ENCODE data around the gene ZXDC.

ZXDC gene

DNA sequence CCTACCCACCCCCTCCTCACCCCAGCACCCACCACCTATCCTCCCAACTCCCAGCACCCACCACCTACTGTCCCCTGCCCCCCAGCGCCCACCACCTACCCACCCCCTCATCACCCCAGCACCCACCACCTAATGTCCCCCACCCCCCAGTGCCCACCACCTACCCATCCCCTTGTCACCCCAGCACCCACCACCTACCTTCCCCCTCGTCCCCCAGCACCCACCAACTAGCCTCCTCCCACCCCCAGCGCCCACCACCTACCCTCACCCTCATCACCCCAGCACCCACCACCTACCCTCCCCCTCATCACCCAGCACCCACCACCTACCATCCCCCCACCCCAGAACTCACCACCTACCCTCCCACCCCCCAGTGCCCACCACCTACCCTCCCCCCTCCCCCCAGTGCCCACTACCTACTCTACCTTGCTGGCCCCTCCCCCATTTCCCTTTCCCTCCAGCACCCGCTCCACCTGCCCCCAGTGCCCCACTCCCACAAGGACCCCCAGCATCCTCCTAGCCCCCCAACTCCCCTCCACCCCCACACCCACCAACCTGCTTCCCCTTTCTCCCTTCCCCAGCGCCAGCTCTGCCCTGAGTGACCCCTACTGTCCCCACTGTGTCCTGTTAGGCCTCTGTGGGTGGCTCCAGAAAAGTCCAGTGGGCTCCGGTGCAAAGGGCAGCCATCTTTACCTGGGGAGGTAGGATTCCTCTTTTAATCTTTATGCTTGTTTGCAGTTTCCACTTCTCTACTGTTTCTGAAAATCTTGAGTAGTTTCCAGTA is 40.7 kb upstream of the ZXDC start:
- intact Hi-C loops (cut with micrococcal nuclease), result no loop called here
- H3K4me1 Mint-ChIP-seq (ENCODE audit: low read depth), result peaks cover 11% of the 10 kb centered on the region
- no peak overlapping the region for H3K4me3 Mint-ChIP-seq
- no peaks in the 10 kb centered on the region for H3K36me3 Mint-ChIP-seq (ENCODE audit: low read depth)
- peaks cover 3% of the 10 kb centered on the region for H3K27me3 Mint-ChIP-seq
- no peaks in the 10 kb centered on the region for H3K9me3 Mint-ChIP-seq
- H3K27ac Mint-ChIP-seq, result peak overlapping the region; percentile 39

DNA sequence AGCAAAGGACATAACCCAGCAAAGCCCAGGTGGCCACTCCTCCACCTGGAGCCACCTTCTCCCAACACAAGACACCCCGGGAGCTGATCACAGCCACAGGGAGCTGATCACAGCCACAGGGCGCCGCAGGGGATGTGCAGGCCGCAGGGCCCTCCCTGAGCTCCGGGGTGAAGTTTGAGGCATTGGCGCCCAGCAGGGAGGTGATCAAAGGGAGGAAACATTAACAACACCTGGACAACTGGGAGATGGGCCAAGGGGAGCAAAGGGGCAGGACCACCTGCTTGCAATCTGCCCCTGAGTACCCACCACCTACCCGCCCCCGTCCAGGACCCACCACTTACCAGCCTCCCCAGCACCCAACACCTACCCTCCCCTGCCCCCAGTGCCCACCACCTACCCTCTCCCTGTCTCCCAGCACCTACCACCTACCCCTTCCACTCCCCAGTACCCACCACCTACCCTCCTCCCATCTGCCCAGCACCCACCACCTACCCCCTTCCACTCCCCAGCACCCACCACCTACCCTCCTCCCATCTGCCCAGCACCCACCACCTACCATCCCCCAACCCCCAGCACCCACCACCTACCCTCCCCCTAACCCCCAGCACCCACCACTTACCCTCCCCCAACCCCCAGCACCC is 39.5 kb upstream of the ZXDC start:
- H3K27ac Mint-ChIP-seq, result no peak overlapping the region
- H3K27me3 Mint-ChIP-seq, result peaks cover 3% of the 10 kb centered on the region
- no peaks in the 10 kb centered on the region for H3K9me3 Mint-ChIP-seq
- H3K36me3 Mint-ChIP-seq (ENCODE audit: low read depth), result no peaks in the 10 kb centered on the region
- H3K4me1 Mint-ChIP-seq (ENCODE audit: low read depth), result peaks cover 11% of the 10 kb centered on the region
- H3K4me3 Mint-ChIP-seq, result no peak overlapping the region
- intact Hi-C loops (cut with micrococcal nuclease), result no loop called here

- intact Hi-C loops (cut with micrococcal nuclease), result no loop called here
- no peaks in the 10 kb centered on the region for H3K36me3 Mint-ChIP-seq (ENCODE audit: low read depth)
- no peak overlapping the region for H3K4me3 Mint-ChIP-seq
- no peak overlapping the region for H3K27ac Mint-ChIP-seq
- H3K9me3 Mint-ChIP-seq, result no peaks in the 10 kb centered on the region
- peaks cover 11% of the 10 kb centered on the region for H3K4me1 Mint-ChIP-seq (ENCODE audit: low read depth)
- H3K27me3 Mint-ChIP-seq, result peaks cover 3% of the 10 kb centered on the region
These were observed 38.5 kb upstream of the ZXDC start for GRCh38 chr3:126514161-126514560.

DNA sequence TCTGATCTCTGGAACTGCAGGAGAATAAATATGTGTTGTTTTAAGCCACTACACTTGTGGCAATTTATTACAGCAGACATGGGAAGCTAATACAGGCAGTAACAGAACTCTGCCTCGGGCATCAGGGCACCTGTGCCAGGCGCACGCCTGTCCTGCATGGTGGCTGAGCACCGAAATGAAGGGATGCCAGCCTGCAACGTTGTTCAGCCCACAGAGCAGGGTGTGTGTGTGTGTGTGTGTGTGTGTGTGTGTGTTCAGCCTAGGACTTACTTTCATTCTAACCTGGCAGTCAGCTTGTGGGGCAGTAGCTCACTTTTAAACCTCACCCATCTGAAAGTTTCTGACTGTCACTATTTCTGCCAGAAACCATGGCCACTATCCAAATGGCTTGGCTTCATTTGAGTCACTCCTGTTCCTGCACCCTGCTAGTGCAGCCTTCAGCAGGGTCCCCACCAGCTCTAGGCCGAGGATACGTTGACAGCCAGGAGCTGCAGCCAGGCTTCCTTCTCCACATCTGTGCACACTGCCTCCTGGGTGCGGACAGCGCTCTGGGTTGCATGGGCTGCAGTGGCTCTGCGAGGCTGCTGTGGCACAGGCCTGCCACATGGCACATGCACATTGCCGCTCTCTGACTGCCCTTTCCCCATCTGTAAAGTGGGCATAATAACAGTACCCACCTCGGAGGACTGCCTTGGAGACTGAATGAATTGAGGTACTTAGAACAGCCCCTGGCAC is 37.4 kb upstream of the ZXDC start:
- Mint-ChIP-seq H3K27me3 (no peaks in the 10 kb centered on the region), H3K36me3 (ENCODE audit: low read depth) (no peaks in the 10 kb centered on the region), H3K4me3 (no peak overlapping the region), H3K4me1 (ENCODE audit: low read depth) (peaks cover 10% of the 10 kb centered on the region), H3K27ac (no peak overlapping the region), H3K9me3 (no peaks in the 10 kb centered on the region)
- intact Hi-C loops (cut with micrococcal nuclease), result no loop called here

- Mint-ChIP-seq H3K36me3 (ENCODE audit: low read depth) (no peaks in the 10 kb centered on the region), H3K4me1 (ENCODE audit: low read depth) (peaks cover 5% of the 10 kb centered on the region), H3K27ac (no peak overlapping the region), H3K9me3 (no peaks in the 10 kb centered on the region), H3K4me3 (no peak overlapping the region), H3K27me3 (no peaks in the 10 kb centered on the region)
- intact Hi-C loops (cut with micrococcal nuclease), result no loop called here
These were observed 36.3 kb upstream of the ZXDC start for GRCh38 chr3:126512026-126512425.

DNA sequence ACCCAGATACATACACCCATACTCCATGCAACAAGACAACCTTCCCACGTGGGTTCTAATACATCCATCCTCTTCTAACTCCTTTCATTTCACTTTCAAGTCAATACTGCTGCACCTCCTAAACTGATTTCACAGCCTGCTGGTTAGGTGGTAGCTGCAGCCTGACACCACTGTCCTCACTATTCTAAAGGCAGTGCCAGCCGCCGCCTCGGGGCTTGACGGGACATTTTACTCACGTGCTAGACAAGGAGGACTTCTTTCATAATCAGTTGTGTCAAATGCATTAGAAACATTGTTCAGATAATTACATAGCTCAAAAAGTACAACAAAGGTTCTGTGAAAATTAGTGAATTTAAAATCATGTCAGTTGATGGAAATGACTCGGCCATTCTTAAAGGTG is 35.6 kb upstream of the ZXDC start:
- Mint-ChIP-seq H3K4me3 (no peak overlapping the region), H3K36me3 (ENCODE audit: low read depth) (no peaks in the 10 kb centered on the region), H3K27me3 (no peaks in the 10 kb centered on the region), H3K4me1 (ENCODE audit: low read depth) (no peaks in the 10 kb centered on the region), H3K9me3 (no peaks in the 10 kb centered on the region), H3K27ac (no peak overlapping the region)
- intact Hi-C loops (cut with micrococcal nuclease), result no loop called here

DNA sequence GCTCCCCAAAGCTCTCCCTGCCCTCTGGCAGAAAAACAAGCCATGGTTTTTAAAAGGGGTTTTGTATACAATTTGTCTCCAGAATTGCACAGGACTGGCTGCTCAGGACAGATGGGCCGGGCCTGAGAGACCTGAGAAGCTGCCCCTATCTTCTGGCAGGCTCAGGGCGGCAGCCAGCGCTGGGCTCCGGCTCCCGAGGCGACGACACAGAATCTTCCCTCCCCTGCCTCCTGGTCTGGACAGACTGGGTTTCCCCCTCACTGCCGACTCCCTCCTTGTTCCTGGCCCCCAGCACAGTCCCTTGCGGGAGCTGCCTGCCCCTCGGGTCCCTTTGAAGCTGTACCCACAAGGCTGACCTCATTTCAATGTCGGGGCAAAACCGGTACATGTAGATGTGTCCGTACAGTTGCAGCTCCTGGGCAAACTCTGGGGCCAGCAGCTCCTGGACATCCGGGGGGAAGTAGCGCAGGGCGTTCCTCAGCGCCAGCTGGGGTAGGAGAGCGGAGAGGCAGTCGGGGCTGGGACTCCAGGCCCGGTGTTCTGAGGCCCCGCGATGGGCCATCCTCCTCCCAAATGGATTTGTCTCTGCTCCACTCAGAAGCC is 34.7 kb upstream of the ZXDC start:
- no peak overlapping the region for H3K4me3 Mint-ChIP-seq
- intact Hi-C loops (cut with micrococcal nuclease), result no loop called here
- no peak overlapping the region for H3K27ac Mint-ChIP-seq
- no peaks in the 10 kb centered on the region for H3K9me3 Mint-ChIP-seq
- H3K4me1 Mint-ChIP-seq (ENCODE audit: low read depth), result no peaks in the 10 kb centered on the region
- H3K27me3 Mint-ChIP-seq, result no peaks in the 10 kb centered on the region
- no peaks in the 10 kb centered on the region for H3K36me3 Mint-ChIP-seq (ENCODE audit: low read depth)

DNA sequence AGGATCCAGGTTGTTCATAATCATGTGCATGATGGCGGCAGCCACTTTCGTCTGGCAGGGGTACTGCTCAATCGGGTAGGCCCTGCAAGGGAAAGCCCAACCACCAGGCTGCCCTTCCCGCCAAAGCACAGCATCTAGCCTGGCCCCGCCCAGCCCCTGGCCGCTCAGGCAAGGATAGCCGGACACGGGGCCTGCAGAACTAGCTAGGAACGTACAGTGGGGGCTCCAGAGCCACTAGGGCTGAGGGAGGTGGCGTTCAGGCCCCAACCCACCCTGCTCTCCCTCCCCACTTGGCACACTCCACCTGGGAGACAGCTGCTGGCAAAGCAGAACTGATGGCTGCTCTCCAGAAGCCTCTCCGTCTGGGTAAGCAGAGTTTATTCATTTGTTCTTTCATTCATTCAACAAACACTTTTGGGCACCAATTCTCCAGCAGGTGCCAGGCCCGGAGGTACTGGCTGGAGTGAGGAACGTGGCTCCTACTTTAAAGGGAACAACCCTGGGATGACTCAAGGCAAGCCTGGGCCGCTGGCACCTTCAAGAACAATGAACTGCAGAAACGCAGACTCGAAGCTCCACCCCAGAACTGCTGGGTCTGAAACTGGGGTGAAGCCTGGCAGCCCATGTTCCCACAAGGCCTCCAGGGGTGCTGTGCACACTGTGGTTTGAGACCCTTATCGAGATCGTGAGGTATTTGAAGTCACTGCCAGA is 34.1 kb upstream of the ZXDC start:
- H3K4me3 Mint-ChIP-seq, result no peak overlapping the region
- H3K36me3 Mint-ChIP-seq (ENCODE audit: low read depth), result no peaks in the 10 kb centered on the region
- H3K27ac Mint-ChIP-seq, result no peak overlapping the region
- H3K9me3 Mint-ChIP-seq, result no peaks in the 10 kb centered on the region
- peaks cover 4% of the 10 kb centered on the region for H3K27me3 Mint-ChIP-seq
- no peaks in the 10 kb centered on the region for H3K4me1 Mint-ChIP-seq (ENCODE audit: low read depth)
- intact Hi-C loops (cut with micrococcal nuclease), result no loop called here

GRCh38 chr3:126508564-126508964 is 32.9 kb upstream of the ZXDC start:
- Mint-ChIP-seq H3K9me3 (no peaks in the 10 kb centered on the region), H3K27me3 (peaks cover 4% of the 10 kb centered on the region), H3K36me3 (ENCODE audit: low read depth) (no peaks in the 10 kb centered on the region), H3K27ac (no peak overlapping the region), H3K4me3 (no peak overlapping the region), H3K4me1 (ENCODE audit: low read depth) (no peaks in the 10 kb centered on the region)
- intact Hi-C loops (cut with micrococcal nuclease), result no loop called here

- Mint-ChIP-seq H3K4me3 (no peak overlapping the region), H3K27me3 (peaks cover 4% of the 10 kb centered on the region), H3K9me3 (no peaks in the 10 kb centered on the region), H3K36me3 (ENCODE audit: low read depth) (no peaks in the 10 kb centered on the region), H3K27ac (no peak overlapping the region), H3K4me1 (ENCODE audit: low read depth) (no peaks in the 10 kb centered on the region)
- intact Hi-C loops (cut with micrococcal nuclease), result no loop called here
These were observed 32.2 kb upstream of the ZXDC start for GRCh38 chr3:126507886-126508285.

DNA sequence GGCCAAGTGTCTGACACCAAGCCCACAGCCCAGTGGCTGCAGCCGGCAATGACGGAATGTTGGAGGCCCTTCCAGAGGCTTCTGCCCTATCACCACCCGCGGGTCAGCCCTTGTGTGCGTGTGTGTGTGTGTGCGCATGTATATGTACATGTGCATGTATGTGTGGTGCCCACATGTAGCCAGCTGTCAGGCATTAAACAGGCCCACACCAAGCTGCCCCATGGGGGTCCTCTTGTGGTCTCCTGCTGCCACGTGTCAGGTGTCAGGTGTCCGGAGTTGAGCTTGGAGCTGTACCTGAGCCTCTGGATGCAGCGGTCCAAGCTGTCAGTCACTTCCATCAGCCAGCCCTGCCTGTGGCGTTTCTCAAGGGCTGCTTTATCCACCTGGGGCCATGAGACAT is 28.0 kb upstream of the ZXDC start:
- H3K27ac Mint-ChIP-seq, result no peak overlapping the region
- H3K9me3 Mint-ChIP-seq, result no peaks in the 10 kb centered on the region
- no peaks in the 10 kb centered on the region for H3K36me3 Mint-ChIP-seq (ENCODE audit: low read depth)
- intact Hi-C loops (cut with micrococcal nuclease), result no loop called here
- no peak overlapping the region for H3K4me3 Mint-ChIP-seq
- H3K4me1 Mint-ChIP-seq (ENCODE audit: low read depth), result no peaks in the 10 kb centered on the region
- peaks cover 4% of the 10 kb centered on the region for H3K27me3 Mint-ChIP-seq

DNA sequence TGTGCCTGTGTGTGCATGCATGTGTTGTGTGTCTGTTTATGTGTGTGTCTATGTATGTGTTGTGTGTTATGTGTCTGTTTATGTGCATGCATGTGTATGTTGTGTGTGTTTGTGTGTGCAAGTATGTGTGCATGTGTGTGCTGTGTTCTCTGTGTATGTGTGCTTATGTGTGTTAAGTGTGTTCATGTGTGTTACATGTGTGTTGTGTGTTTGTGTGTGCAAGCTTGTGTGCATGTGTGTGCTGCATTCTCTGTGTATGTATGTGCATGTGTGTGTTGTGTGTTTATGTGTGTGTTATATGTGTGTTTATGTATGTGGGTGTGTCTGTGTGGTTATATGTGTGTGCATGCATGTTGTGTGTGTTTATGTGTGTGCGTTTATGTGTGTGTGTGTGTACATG is 27.0 kb upstream of the ZXDC start:
- H3K27ac Mint-ChIP-seq, result no peak overlapping the region
- H3K4me3 Mint-ChIP-seq, result no peak overlapping the region
- peaks cover 4% of the 10 kb centered on the region for H3K27me3 Mint-ChIP-seq
- no peaks in the 10 kb centered on the region for H3K9me3 Mint-ChIP-seq
- intact Hi-C loops (cut with micrococcal nuclease), result no loop called here
- H3K4me1 Mint-ChIP-seq (ENCODE audit: low read depth), result no peaks in the 10 kb centered on the region
- no peaks in the 10 kb centered on the region for H3K36me3 Mint-ChIP-seq (ENCODE audit: low read depth)

GRCh38 chr3:126501736-126502135 is 26.0 kb upstream of the ZXDC start:
- no peak overlapping the region for H3K27ac Mint-ChIP-seq

More at GRCh38 chr3:126501736-126502135, 26.0 kb upstream of the ZXDC start:
- Mint-ChIP-seq H3K4me3 (no peak overlapping the region), H3K4me1 (ENCODE audit: low read depth) (peaks cover 8% of the 10 kb centered on the region), H3K27me3 (peaks cover 6% of the 10 kb centered on the region), H3K9me3 (no peaks in the 10 kb centered on the region), H3K36me3 (ENCODE audit: low read depth) (no peaks in the 10 kb centered on the region)
- intact Hi-C loops (cut with micrococcal nuclease), result no loop called here
